IPS DF 19.7 (cell line): ENCODE measurements around the gene TOP3A.
"Not testable (repeated sequence)": the region's sequence is repeated elsewhere in the genome, so short reads cannot be mapped to it uniquely, and the experiment has no call there.

Source experiments
- DNase-seq: peaks from one replicate; pipeline ENCODE4 v3.0.0-alpha.2; 2013; ENCODE audit warnings: low read depth, low spot score

TOP3A gene

GRCh38 chr17:18314731-18315561 is at the start of gene TOP3A, which contains the start of gene SMCR8:
TSS of gene TOP3A (minus strand) at chr17:18314994. CDS start at chr17:18314778, 216 bp downstream.
TSS of gene SMCR8 (plus strand) at chr17:18315293. CDS start at chr17:18315790, 497 bp downstream.
- peak; percentile 83 for DNase-seq

- DNase-seq: no peak
These were observed 49.4 kb upstream of the TOP3A start for GRCh38 chr17:18364166-18364565.

- DNase-seq: peak; percentile 89
These were observed 48.6 kb upstream of the TOP3A start, which contains the start of gene SHMT1 for GRCh38 chr17:18363101-18364049. TSS of gene SHMT1 (minus strand) at chr17:18363550. CDS start at chr17:18355981, 7,569 bp downstream.

GRCh38 chr17:18362698-18363100 is 47.9 kb upstream of the TOP3A start:
- DNase-seq: no peak

GRCh38 chr17:18361837-18362697 is 47.3 kb upstream of the TOP3A start:
- DNase-seq: no peak

GRCh38 chr17:18360518-18360917 is 45.7 kb upstream of the TOP3A start:
- DNase-seq: no peak

GRCh38 chr17:18356624-18357023 is 41.8 kb upstream of the TOP3A start:
- no peak for DNase-seq

- DNase-seq: no peak
These were observed 38.7 kb upstream of the TOP3A start for GRCh38 chr17:18353541-18353940.

GRCh38 chr17:18344021-18344420 is 29.2 kb upstream of the TOP3A start:
- DNase-seq: no peak

GRCh38 chr17:18339933-18340332 is 25.1 kb upstream of the TOP3A start:
- DNase-seq: no peak

- not testable (repeated sequence) for DNase-seq
These were observed 23.4 kb upstream of the TOP3A start for GRCh38 chr17:18338158-18338557.

GRCh38 chr17:18332909-18333489 is 18.2 kb upstream of the TOP3A start:
- DNase-seq: no peak

GRCh38 chr17:18331879-18332278 is 17.1 kb upstream of the TOP3A start:
- no peak for DNase-seq

- DNase-seq: no peak
These were observed 13.9 kb upstream of the TOP3A start for GRCh38 chr17:18328643-18329204.

GRCh38 chr17:18327556-18327955 is 12.8 kb upstream of the TOP3A start:
- no peak for DNase-seq

GRCh38 chr17:18327093-18327492 is 12.3 kb upstream of the TOP3A start:
- DNase-seq: no peak

- DNase-seq: no peak
These were observed 11.8 kb upstream of the TOP3A start for GRCh38 chr17:18326572-18326971.

- DNase-seq: no peak
These were observed 11.2 kb upstream of the TOP3A start for GRCh38 chr17:18326039-18326438.

GRCh38 chr17:18324140-18325050 is 9.6 kb upstream of the TOP3A start:
- no peak for DNase-seq
